Adipose tissue (tissue), 3 donors: ENCODE measurements around the gene ACY1. TPM values are rescaled to one million over a fixed set of nuclear protein-coding genes. Genes with fewer than 3 reads are reported as not detected.

Experiments used
- H3K27ac ChIP-seq: one replicate; pipeline ENCODE4 v1.5.1; 2013; ENCODE audit warnings: low read depth, low read length
- WGBS, 3 donors: extraction: QIAGEN DNeasy Blood & Tissue Kit; methylation state at CpG; one replicate each; pipeline ENCODE4 v1.1.7; 2013; 5-methylcytosine and 5-hydroxymethylcytosine counted together
- polyA plus RNA-seq, 3 donors: library from polyadenylated mRNA; stranded (reverse); fragments of 200-250 nt; gene quantifications; one replicate each; pipeline ENCODE4 v1.2.3, GENCODE V29; 2013
- donor health status: healthy with polysubstance abuse.
- donor health status: Bipolar disorder and iron deficiency.
- donor health status: healthy.

ACY1 gene
- polyA plus RNA-seq, 3 donors, result 22.6 to 73.7 (median 46.8) TPM

DNA sequence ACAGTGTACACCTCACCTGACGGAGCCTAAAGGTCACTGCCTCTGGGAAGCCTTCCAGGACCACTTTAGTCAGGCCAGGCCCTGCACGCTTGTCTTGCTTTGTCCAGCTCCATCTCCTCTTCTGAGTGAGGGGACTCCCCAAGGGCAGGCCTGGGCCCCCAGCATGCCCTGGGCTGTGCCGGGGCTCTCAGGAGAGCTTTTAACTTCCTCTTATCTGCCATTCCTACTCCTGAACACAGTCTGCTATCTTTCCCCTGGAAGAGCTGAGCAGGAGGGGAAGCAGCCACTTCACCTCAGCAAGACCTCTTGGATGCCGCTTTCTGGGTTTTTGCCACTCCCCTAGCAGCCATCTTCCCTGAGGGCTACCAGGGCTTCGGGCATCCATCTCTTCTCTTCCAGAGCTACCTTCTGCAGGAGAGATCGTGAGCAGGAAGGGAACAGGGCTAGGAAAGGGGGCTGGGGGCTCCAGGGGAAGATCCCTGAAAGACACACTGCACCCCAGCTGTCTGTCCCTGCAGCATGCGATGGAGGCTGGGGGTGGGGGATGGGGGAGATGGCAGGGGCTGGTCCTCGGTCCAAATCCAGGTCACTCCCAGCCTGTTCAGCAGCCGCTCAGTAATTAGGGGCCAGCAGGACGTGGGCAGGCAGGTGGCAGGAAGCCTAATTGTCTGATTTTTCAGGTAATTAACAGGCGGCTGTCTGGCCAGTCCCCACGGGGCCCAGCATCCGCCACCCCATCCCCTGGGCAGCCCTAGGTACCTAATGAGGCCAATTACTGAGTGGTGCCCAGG is 32.3 kb downstream of the ACY1 start:
- H3K27ac ChIP-seq, result no peak overlapping the region
- WGBS, 3 donors, result 75 to 83% (median 83%) methylated on average over 13 of the region's 13 CpGs

DNA sequence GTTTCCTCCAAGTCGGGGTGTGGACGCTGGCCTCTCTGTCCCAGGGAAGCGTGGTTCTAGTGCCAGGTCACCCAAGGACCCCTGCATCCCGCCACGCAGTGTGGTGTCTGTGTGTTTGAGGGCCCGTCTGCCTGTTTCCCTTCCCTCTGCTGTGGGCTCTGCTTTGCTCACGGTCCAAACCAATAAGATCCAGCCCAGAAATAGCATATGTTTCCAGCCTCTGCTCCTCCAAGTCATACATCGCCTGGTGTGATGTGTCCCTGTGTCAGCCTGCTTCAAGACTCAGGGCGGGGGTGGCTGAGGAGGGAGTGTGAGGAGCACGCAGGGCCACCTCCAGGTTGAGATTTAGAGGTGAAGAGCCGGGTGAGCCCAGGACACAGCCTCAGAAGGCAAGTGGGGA is 34.3 kb downstream of the ACY1 start:
- 76 to 81% (median 81%) methylated on average over 11 of the region's 11 CpGs for WGBS, 3 donors
- H3K27ac ChIP-seq, result no peak overlapping the region

DNA sequence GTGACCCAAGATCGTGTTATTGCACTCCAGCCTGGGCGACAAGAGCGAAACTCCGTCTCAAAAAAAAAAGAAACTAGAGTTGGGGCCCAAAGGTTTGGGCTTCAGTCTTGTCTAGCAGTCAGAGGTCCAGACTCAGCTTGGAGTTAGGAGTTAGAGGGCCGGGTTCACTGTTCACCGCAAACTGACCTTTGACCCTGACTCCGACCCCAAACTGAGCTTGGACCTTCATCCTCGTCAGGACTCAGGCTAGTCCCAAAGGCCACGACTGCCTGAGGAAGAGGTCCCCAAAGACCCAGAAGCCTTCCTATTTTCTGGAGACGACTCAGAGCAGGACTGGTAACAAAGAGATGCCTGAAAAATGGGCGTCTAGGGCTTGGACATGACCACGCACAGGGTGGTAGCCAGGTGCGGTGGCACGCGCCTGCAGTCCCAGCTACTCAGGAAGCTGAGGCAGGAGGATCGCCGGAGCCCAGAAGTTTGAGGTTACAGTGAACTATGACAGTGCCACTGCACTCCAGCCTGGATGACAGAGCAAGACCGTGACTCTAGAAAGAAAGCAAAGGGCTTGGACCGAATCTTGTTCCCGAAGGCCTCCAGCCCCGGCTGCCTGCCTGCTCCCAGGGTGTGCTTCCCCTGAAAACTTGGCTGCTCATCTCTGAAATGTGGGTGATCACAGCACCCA is 35.1 kb downstream of the ACY1 start:
- WGBS, 3 donors, result 88 to 92% (median 91%) methylated on average over 21 of the region's 21 CpGs
- H3K27ac ChIP-seq, result no peak overlapping the region

DNA sequence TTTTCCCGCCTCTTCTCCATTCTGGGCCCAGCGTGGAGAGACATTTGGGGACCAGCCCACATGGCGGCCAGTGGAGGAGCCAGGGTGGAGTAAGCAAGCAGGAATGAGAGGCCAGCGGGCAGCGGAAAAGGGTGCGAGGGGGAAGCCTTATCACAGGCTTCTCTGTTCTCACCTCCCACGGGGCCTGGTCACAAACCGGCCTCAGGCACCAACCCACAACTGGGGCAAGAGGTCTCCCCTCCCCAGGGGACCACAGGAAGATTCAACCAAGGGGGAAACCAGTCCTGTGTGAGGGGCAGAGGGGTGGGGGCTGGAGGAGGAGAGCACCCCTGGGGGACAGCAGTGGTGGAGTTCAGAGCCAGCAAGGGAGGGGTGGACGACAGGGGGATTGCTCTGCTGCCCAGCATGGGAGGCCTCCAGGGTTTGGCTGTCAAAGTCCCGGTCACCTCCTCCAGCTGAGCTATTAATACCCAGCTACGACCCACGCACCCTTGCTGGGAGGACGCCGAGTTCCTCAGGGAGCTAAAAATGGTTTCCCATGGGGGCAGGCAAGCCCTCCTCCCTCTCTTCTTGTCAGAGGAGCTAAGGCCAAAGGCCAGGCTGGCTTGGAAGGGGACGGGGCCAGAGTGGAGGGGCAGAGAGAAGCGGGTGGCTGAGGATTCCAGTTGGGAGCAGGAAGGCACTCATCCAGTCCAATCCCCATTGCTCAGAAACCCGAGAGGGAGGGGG is 36.2 kb downstream of the ACY1 start:
- no peak overlapping the region for H3K27ac ChIP-seq
- 67 to 79% (median 70%) methylated on average over 16 to 17 of the region's 17 CpGs for WGBS, 3 donors

DNA sequence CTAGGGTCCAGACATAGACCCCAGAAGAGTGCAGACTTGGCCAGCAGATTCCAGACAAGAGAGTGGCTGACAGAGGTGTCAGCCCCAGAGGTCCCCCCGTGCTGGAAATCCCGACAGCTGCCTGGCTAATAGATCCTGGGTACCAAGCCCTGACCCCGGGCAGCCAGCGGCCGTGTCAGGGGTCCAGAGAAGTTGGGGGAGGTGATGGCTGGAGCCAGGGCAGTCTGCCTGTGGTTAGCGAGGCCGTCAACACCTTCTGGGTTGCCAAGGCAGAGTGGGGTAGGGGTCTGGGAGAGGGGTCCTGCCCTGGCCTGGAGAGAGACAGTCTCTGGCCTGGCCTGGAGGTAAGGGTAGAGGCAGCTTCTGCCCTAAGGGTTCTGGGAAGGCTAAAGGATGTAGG is 37.5 kb downstream of the ACY1 start:
- H3K27ac ChIP-seq, result no peak overlapping the region

DNA sequence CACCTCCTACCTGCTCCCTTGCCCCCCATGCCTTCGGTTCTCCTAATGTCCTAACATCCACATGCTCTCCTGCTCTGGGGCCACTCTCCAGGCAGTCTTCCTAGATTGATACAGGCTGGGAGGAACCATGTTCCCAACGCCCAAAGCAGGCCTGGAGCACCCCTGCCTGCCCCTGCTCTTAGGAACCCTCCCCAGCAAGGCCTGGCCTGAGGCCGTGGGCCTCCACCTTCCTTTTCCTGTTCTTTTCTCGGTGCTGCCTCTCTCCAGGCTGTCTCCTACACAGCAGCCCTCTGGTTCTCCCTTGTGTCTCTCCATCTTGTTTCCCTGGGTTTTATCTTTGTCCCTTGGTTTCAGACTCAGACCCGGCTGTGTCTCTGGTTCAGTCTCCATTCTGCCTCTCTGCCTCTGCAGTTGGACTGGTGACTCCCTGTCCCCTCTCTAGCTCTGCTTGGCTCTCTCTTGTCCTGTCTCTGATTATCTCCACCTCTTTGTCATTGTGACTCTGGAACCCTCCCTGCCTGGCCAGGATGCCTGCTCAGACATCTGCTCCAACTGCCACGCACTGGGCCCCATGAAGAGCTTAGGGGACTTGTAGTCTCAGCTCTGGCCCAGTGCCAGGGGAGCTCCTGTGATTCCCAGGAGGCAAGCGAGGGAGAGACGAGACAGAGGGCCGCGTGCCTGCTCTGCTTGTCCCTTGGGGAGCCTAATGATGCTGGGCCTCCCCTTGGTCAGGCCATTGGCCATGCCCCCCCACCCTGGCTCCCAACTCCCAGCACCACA is 38.3 kb downstream of the ACY1 start:
- 54 to 72% (median 66%) methylated on average over 10 of the region's 10 CpGs for WGBS, 3 donors
- no peak overlapping the region for H3K27ac ChIP-seq

More for the DNA sequence above, 37.5 kb downstream of the ACY1 start:
- WGBS, 3 donors, result 95 to 96% (median 96%) methylated on average over 7 of the region's 7 CpGs

DNA sequence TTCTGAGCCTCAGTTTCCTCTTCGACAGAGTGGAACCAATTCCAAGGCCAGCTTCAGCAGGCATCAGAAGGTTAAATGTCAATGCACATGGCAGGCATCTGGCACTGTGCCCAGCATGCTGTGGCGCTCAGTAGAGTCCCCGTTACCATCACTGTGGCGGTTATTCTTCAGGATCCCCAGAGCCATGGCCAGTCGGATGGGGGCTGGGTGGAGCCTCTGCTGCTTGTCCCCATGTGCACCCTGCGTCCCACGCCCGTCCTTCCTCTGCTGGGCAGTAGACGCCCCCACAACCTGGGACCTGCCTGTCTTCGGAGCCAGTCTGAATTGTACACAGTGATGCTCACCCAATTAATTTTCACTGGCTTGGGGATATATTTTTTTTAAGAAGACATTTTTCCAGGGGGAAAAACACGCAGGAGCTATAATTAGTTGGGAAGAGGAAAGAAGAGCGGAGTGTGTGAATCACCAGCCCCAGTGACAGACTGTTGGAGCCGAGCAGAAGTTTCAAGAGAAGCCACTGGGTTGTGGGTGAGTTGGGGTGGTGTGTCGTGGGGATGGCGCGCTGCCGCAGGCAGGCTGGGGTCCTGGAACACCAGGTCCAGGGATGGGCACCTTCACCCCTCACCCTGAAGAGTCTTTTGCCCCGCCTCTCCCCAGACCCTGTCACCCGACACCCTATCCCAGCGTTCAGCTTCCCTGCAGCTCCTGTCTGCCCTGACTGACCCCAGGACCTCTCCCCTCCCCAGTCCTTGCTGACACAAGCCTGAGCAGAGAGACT is 39.2 kb downstream of the ACY1 start:
- H3K27ac ChIP-seq, result no peak overlapping the region
- 71 to 76% (median 74%) methylated on average over 20 of the region's 20 CpGs for WGBS, 3 donors

DNA sequence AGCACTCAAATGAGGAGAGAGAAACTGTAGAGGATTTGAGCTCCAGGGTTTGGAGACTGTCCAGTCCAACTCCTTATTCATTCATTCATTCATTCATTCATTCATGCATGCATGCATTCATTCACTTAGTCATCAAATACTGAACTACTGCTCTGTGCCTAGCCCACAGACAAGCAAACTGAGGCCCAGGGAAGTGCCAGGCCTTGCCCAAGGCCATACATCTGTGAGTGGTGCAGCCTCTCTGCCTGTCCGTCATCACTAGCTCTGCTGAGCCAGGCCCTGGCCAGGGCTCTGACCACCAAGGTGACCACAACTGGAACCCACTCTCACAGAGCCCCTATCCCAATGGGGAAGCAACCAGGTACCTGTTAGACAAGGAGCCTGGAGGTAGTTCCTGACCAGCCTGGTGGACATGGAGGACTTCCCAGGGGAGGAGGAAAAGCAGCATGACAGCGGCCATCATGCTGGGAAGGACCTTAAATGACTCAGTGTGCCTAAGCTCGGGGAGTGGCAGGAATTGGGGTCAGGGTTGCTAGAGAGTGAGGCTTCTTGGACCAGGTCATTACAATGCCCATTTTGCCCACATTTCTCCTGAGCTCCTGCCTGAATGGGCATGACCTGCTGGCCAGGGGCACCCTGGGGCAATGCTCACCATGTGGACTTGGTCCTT is 39.9 kb downstream of the ACY1 start:
- H3K27ac ChIP-seq, result no peak overlapping the region
- 83 to 90% (median 87%) methylated on average over 3 of the region's 3 CpGs for WGBS, 3 donors

DNA sequence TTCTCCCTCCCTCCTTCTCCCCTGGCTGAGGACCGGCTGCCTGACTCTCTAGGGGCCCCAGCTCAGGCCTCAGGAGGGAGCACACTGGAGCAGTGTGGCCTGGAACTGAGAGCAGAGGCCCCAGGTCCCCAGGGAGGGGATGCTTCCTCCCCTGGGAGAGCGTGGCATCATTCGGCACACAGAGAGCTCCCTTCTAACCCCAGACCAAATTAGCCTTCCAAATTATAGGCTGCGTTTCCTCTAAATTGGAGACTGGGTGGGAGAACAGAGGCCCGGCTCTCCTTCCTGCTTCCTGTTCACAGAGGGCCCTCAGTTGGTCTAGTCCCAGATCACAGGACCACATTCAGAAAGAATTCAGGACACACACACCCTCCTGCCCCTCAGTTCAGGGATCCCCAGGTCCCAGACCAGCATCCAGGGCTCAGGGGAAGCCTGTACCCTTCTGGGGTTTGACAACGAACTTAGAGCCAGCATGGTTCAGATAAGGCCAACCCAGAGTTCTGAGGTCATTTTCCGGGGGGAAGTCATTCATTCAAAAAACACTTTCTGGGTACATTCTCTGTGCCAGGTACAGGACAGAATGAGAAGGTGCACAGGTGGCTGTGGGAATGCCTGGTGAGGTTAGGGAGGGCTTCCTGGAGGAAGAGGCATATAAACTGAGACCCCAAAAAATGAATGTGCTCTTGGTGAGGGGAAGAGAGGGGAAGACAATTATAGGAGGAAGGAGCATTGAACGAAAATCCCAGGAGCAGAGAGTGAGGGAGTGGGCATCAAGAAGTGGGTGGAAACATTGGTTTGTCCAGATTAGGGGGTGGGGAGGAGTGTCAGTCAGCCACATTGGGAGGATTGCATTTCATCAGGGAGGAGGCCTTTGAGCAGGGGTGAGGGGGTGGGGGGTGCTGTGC is 40.8 kb downstream of the ACY1 start:
- no peak overlapping the region for H3K27ac ChIP-seq
- 58 to 80% (median 71%) methylated on average over 8 of the region's 8 CpGs for WGBS, 3 donors

DNA sequence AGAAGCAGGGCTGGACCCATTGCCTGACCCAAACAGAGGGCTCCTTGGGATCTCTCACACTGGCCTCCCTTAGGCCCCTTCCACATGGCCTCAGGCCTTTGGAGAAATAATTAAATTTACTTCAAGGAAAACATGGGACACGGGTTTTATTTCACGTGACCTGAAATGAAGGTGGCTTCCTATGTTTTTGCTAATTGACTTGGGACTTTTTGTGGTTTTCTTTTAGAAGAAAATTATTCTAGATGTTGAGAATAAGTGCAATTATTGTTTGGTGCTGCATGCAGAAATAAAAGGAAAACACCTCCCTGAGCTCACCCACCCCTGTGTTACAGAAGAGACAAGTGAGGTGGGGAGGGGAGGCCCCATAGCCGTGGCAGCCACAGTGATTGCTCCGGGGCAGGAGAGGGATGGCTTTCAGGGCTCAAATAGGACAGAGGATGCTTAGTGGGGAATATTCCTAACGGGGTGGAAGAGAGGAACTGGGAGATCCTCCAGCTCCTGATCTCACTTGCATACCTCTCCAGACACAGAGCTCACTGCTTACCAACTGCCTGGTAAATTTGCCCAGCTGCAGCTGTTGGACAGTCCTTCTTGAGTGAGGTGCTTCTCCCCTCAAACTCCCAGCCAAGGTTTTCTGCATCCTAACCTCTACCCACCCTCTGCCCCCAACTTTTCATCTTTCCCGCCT is 41.6 kb downstream of the ACY1 start:
- no peak overlapping the region for H3K27ac ChIP-seq
- WGBS, 3 donors, result 84 to 91% (median 86%) methylated on average over 6 of the region's 6 CpGs

DNA sequence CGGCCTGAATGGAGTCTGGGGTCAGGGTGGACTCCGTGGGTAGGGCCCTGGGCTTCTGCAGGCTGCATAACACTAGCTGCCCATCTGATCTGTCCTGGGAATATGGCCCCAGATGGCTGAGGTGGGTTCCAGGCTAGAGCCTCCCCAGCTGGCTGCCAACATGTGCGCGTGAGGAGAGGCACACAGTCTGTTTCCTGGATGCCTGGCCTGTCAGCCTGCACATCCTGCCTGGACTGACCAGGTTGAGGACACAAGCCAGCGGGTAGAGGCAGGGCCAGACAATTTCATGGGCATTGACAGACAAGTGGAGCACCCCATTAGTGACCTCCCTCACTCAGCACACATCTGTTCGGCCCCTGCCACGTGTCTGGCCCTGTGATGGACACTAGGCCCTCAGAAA is 42.1 kb downstream of the ACY1 start:
- WGBS, 3 donors, result 69 to 83% (median 71%) methylated on average over 7 of the region's 7 CpGs
- no peak overlapping the region for H3K27ac ChIP-seq

DNA sequence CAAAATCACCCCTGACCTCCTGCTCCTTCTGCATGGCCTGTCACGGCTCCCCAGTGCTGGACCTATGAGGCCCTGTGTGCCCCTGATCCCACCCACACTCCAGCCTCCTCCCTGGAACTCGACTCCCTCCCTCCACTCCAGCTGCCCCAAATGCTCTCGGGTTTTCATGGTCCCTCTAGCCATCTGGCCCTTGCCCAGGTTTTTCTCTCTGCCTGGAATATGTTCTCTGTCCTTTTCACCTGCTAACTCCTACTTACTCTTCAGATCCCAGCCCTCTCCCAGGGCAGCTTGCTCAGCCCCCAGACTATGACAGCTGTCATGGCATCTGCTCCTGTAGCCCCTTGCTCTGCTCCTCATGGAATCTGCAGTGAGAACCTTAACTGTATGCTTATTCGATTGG is 42.7 kb downstream of the ACY1 start:
- no peak overlapping the region for H3K27ac ChIP-seq
- WGBS, 3 donors, result 49 to 67% (median 60%) methylated on average over 4 of the region's 4 CpGs

DNA sequence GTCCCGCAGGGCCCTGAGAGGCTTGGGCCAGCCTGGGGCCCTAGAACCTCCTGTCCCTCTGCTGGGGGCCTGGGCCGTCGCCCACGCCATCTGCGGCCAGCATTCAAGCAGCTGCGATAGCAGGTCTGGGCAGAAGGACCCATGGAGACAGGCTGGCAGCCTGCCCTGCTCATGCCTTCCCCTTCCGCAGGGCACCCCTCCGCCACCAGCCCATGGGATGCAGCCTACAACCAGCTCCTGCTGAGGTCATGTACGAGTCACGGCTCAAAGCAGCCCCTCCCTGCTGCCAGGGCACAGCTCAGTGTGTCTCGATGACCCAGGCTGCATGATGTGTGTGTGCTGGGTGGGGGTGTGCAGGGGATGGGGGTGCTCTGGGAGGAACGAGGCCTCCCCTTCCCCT is 45.2 kb downstream of the ACY1 start:
- 69 to 90% (median 85%) methylated on average over 9 to 12 of the region's 12 CpGs for WGBS, 3 donors
- H3K27ac ChIP-seq, result no peak overlapping the region

DNA sequence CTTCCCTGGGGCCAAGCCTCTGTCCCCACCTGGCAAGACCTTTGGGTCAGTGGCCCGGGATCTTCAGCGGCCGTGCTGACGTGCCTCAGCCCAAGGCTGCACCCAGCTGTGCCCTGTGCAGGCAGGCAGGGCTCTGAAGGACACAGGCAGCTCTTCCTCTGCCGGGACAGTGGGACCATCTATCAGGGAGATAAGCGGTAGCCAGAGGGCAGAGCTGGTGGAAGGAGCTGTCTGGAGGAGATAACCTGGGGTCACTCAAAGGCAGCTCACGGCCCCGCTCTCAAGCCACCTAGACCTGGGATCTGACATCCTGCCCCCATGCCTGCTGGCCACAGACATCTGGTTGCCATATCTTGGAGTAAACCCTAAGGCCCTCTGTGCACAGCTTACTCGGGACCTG is 45.7 kb downstream of the ACY1 start:
- WGBS, 3 donors, result 73 to 90% (median 87%) methylated on average over 9 of the region's 9 CpGs

DNA sequence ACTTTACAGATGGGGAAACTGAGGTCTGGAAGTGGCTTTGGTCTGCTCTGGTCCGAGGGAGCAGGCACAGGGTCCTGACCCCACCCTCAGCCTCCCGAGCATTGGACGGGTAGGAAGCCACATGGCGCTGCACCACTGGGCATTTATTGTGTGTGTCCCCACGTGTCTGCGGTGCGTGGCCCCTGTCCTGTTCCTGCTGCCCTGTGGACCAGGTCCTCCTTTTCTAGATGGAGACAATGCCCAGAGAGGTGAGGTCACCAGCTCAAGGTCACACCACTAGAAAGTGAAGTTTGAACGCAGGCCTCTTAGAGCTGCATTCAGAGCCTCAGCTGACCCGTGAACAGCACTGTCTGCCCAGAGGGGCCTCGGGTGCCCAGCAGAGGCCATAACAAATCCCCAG is 46.2 kb downstream of the ACY1 start:
- no peak overlapping the region for H3K27ac ChIP-seq
- WGBS, 3 donors, result 79 to 92% (median 81%) methylated on average over 10 of the region's 10 CpGs

More for the DNA sequence above, 45.7 kb downstream of the ACY1 start:
- H3K27ac ChIP-seq, result no peak overlapping the region
